ENCODE results near the gene C11orf98.

The C11orf98 gene

DNA sequence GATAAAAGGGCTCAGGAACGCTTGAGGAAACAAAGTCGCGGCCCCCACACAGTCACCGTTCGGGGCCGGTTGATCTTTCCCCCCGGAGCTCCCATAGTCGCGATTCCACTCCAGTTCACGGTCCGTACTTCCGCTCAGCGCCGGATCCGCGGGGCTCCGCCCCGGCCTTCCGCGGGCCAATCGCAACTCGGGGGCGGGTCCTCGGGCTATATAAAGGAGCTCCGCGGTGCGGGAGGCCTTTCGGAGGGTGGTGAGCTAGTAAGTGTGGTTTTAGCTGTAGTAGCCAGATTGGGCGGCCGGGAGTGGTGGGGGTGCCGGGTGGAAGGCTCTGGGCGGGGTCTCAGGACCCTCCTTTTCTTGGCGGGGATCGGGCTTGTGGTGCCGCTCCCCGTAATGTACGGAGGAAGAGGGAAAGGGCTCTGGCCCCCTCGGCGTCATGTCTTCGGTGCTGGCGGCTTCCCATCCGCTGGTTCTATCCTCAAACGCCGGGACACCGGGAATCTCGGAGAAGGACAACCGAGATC, at the start of gene C11orf98, which contains the start of gene CSKMT:
Gene C11orf98 (minus strand): TSS at position 136 of the 524 bp plus-strand sequence. CDS start 41 bp downstream, at position 95.
Gene CSKMT (plus strand): TSS at position 238 of the 524 bp plus-strand sequence. CDS start 568 bp downstream, outside the sequence.
- Histone ChIP-seq H3K27ac (ENCODE audit: low read length) (peak within 1 kb of the TSS; percentile 85), H3K4me1 (ENCODE audit: control insufficient read depth in 1 of 2, insufficient read depth in 2 of 2, low read length in 2 of 2) (peaks cover 15 to 28% of the 10 kb centered on the region in 2 donors), H3K9me3 (ENCODE audit: control insufficient read depth in 1 of 2, low read length in 2 of 2) (no peaks in the 10 kb centered on the region), H3K36me3 (ENCODE audit: control insufficient read depth in 1 of 2, insufficient read depth in 2 of 2, low read length in 2 of 2) (peaks cover 8% of the 10 kb centered on the region in 2 donors), H3K27me3 (ENCODE audit: low read depth, low read length) (no peaks in the 10 kb centered on the region), H3K4me3 (ENCODE audit: low read depth in 1 of 2, low read length in 2 of 2) (peak within 1 kb of the TSS; percentile 86 to 90)

- Histone ChIP-seq H3K4me3 (ENCODE audit: low read depth in 1 of 2, low read length in 2 of 2) (no peak overlapping the region), H3K4me1 (ENCODE audit: control insufficient read depth in 1 of 2, insufficient read depth in 2 of 2, low read length in 2 of 2) (peaks cover 11 to 16% of the 10 kb centered on the region in 2 donors), H3K27me3 (ENCODE audit: low read depth, low read length) (no peaks in the 10 kb centered on the region), H3K9me3 (ENCODE audit: control insufficient read depth in 1 of 2, low read length in 2 of 2) (no peaks in the 10 kb centered on the region), H3K27ac (ENCODE audit: low read length) (peak overlapping the region; percentile 73), H3K36me3 (ENCODE audit: control insufficient read depth in 1 of 2, insufficient read depth in 2 of 2, low read length in 2 of 2) (peaks cover 57 to 61% of the 10 kb centered on the region in 2 donors)
Observed at GRCh38 chr11:62713343-62713742, 48.3 kb upstream of the C11orf98 start.

- Histone ChIP-seq H3K27me3 (ENCODE audit: low read depth, low read length) (no peaks in the 10 kb centered on the region), H3K36me3 (ENCODE audit: control insufficient read depth in 1 of 2, insufficient read depth in 2 of 2, low read length in 2 of 2) (peaks cover 53 to 57% of the 10 kb centered on the region in 2 donors), H3K4me3 (ENCODE audit: low read depth in 1 of 2, low read length in 2 of 2) (no peak overlapping the region), H3K27ac (ENCODE audit: low read length) (peak overlapping the region; percentile 73), H3K9me3 (ENCODE audit: control insufficient read depth in 1 of 2, low read length in 2 of 2) (no peaks in the 10 kb centered on the region), H3K4me1 (ENCODE audit: control insufficient read depth in 1 of 2, insufficient read depth in 2 of 2, low read length in 2 of 2) (peaks cover 11 to 21% of the 10 kb centered on the region in 2 donors)
Observed at GRCh38 chr11:62712861-62713260, 47.9 kb upstream of the C11orf98 start.

GRCh38 chr11:62712276-62712812, 47.3 kb upstream of the C11orf98 start:
- Histone ChIP-seq H3K36me3 (ENCODE audit: control insufficient read depth in 1 of 2, insufficient read depth in 2 of 2, low read length in 2 of 2) (peaks cover 48 to 54% of the 10 kb centered on the region in 2 donors), H3K4me3 (ENCODE audit: low read depth in 1 of 2, low read length in 2 of 2) (no peak overlapping the region), H3K27me3 (ENCODE audit: low read depth, low read length) (no peaks in the 10 kb centered on the region), H3K4me1 (ENCODE audit: control insufficient read depth in 1 of 2, insufficient read depth in 2 of 2, low read length in 2 of 2) (peaks cover 11 to 24% of the 10 kb centered on the region in 2 donors), H3K27ac (ENCODE audit: low read length) (no peak overlapping the region), H3K9me3 (ENCODE audit: control insufficient read depth in 1 of 2, low read length in 2 of 2) (no peaks in the 10 kb centered on the region)

DNA sequence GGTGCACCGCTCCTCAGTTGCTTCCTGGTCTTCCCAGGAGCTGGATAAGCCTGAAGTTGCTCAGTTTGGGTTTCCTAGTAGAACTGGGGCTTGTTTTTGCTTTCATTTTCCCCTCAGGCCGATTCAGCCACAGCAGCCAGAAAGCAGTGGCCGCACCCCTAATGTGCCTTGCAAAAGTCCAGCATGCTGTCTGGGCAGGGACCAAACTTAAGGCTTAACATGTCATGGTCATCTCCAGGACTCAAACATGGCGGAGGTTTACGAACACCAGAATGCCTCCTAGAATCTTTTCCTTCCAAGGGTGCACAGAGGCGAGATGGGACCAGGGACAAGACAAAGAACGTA, 45.0 kb upstream of the C11orf98 start:
- Histone ChIP-seq H3K4me1 (ENCODE audit: control insufficient read depth in 1 of 2, insufficient read depth in 2 of 2, low read length in 2 of 2) (peaks cover 23 to 44% of the 10 kb centered on the region in 2 donors), H3K36me3 (ENCODE audit: control insufficient read depth in 1 of 2, insufficient read depth in 2 of 2, low read length in 2 of 2) (peaks cover 24 to 32% of the 10 kb centered on the region in 2 donors), H3K27ac (ENCODE audit: low read length) (peak overlapping the region; percentile 94), H3K4me3 (ENCODE audit: low read depth in 1 of 2, low read length in 2 of 2) (peak overlapping the region; percentile 70 to 76), H3K27me3 (ENCODE audit: low read depth, low read length) (no peaks in the 10 kb centered on the region), H3K9me3 (ENCODE audit: control insufficient read depth in 1 of 2, low read length in 2 of 2) (no peaks in the 10 kb centered on the region)

- Histone ChIP-seq H3K27me3 (ENCODE audit: low read depth, low read length) (no peaks in the 10 kb centered on the region), H3K4me1 (ENCODE audit: control insufficient read depth in 1 of 2, insufficient read depth in 2 of 2, low read length in 2 of 2) (peaks cover 23 to 44% of the 10 kb centered on the region in 2 donors), H3K9me3 (ENCODE audit: control insufficient read depth in 1 of 2, low read length in 2 of 2) (no peaks in the 10 kb centered on the region), H3K27ac (ENCODE audit: low read length) (peak overlapping the region; percentile 94), H3K36me3 (ENCODE audit: control insufficient read depth in 1 of 2, insufficient read depth in 2 of 2, low read length in 2 of 2) (peaks cover 20 to 27% of the 10 kb centered on the region in 2 donors), H3K4me3 (ENCODE audit: low read depth in 1 of 2, low read length in 2 of 2) (peak overlapping the region; percentile 70 to 76)
Observed at GRCh38 chr11:62709247-62710000, 44.4 kb upstream of the C11orf98 start.

GRCh38 chr11:62708793-62709192, 43.8 kb upstream of the C11orf98 start:
- no peaks in the 10 kb centered on the region for H3K27me3 ChIP-seq (ENCODE audit: low read depth, low read length)
- H3K9me3 ChIP-seq (ENCODE audit: control insufficient read depth in 1 of 2, low read length in 2 of 2), result no peaks in the 10 kb centered on the region
- peak overlapping the region; percentile 94 for H3K27ac ChIP-seq (ENCODE audit: low read length)
- H3K4me1 ChIP-seq (ENCODE audit: control insufficient read depth in 1 of 2, insufficient read depth in 2 of 2, low read length in 2 of 2), result peaks cover 23 to 44% of the 10 kb centered on the region in 2 donors
- H3K36me3 ChIP-seq (ENCODE audit: control insufficient read depth in 1 of 2, insufficient read depth in 2 of 2, low read length in 2 of 2), result peaks cover 15 to 23% of the 10 kb centered on the region in 2 donors
- peak overlapping the region; percentile 70 to 76 for H3K4me3 ChIP-seq (ENCODE audit: low read depth in 1 of 2, low read length in 2 of 2)

DNA sequence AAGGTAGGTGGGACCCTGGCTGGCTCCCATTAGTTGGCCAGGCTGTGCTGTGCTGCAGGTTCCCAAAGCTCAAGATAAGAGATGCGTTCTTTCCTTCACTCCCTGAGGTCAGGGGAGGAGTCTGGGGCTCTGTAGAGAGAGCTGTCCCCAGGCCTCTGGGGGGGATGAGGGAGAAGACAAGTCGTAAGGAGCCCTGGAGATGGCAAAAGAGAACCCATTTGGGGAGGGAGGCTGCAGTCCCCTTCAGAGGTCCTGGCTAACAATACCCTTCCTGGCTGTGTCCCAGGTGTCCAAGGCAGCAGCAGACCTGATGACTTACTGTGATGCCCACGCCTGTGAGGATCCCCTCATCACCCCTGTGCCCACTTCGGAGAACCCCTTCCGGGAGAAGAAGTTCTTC, 43.4 kb upstream of the C11orf98 start:
- H3K9me3 ChIP-seq (ENCODE audit: control insufficient read depth in 1 of 2, low read length in 2 of 2), result no peaks in the 10 kb centered on the region
- H3K36me3 ChIP-seq (ENCODE audit: control insufficient read depth in 1 of 2, insufficient read depth in 2 of 2, low read length in 2 of 2), result peaks cover 11 to 19% of the 10 kb centered on the region in 2 donors
- H3K4me3 ChIP-seq (ENCODE audit: low read depth in 1 of 2, low read length in 2 of 2), result peak overlapping the region; percentile 70 to 76
- H3K4me1 ChIP-seq (ENCODE audit: control insufficient read depth in 1 of 2, insufficient read depth in 2 of 2, low read length in 2 of 2), result peaks cover 23 to 44% of the 10 kb centered on the region in 2 donors
- no peaks in the 10 kb centered on the region for H3K27me3 ChIP-seq (ENCODE audit: low read depth, low read length)
- peak overlapping the region; percentile 94 for H3K27ac ChIP-seq (ENCODE audit: low read length)

GRCh38 chr11:62707277-62707861, 42.4 kb upstream of the C11orf98 start, which contains the start of the genes BSCL2 and GNG3:
BSCL2 (minus strand) TSS chr11:62707424; CDS start chr11:62707195, 229 bp downstream.
GNG3 (plus strand) TSS chr11:62707676; CDS start chr11:62708296, 620 bp downstream.
- Histone ChIP-seq H3K4me1 (ENCODE audit: control insufficient read depth in 1 of 2, insufficient read depth in 2 of 2, low read length in 2 of 2) (peaks cover 23 to 44% of the 10 kb centered on the region in 2 donors), H3K9me3 (ENCODE audit: control insufficient read depth in 1 of 2, low read length in 2 of 2) (no peaks in the 10 kb centered on the region), H3K27ac (ENCODE audit: low read length) (peak within 1 kb of the TSS; percentile 67), H3K36me3 (ENCODE audit: control insufficient read depth in 1 of 2, insufficient read depth in 2 of 2, low read length in 2 of 2) (peaks cover 4 to 15% of the 10 kb centered on the region in 2 donors), H3K4me3 (ENCODE audit: low read depth in 1 of 2, low read length in 2 of 2) (peak within 1 kb of the TSS; percentile 79 to 91), H3K27me3 (ENCODE audit: low read depth, low read length) (no peaks in the 10 kb centered on the region)

DNA sequence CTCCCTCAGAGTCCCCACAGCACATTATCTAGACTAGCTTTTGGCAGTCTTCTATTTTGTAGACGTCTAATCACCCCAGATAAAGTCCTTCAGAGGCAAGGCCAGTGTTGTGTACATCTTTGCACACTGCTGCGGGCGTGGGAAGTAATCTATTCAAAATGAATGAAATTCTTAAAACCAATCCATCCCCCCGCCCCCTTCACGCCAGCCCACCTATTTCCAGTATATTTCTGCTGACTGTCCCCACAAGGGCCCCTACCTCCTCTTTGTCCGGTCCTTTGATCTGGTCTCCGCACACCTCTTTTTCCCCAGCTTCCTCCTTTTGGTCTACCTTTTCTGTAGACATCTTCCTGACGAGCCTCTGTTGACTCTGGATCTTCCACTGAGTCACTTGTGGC, 41.8 kb upstream of the C11orf98 start:
- H3K4me3 ChIP-seq (ENCODE audit: low read depth in 1 of 2, low read length in 2 of 2), result peak overlapping the region; percentile 79 to 91
- H3K27ac ChIP-seq (ENCODE audit: low read length), result peak overlapping the region; percentile 67
- H3K4me1 ChIP-seq (ENCODE audit: control insufficient read depth in 1 of 2, insufficient read depth in 2 of 2, low read length in 2 of 2), result peaks cover 23 to 44% of the 10 kb centered on the region in 2 donors

More for the DNA sequence above, 41.8 kb upstream of the C11orf98 start:
- Histone ChIP-seq H3K9me3 (ENCODE audit: control insufficient read depth in 1 of 2, low read length in 2 of 2) (no peaks in the 10 kb centered on the region), H3K27me3 (ENCODE audit: low read depth, low read length) (no peaks in the 10 kb centered on the region), H3K36me3 (ENCODE audit: control insufficient read depth in 1 of 2, insufficient read depth in 2 of 2, low read length in 2 of 2) (peaks cover 0 to 11% of the 10 kb centered on the region in 2 donors)

Data from muscle layer of duodenum (tissue), 2 donors.